GM21447 (cell line): ENCODE results near the gene MBD3L2.
"Not testable (repeated sequence)": the region's sequence is repeated elsewhere in the genome, so short reads cannot be mapped to it uniquely, and the experiment has no call there.

Source experiments
- ATAC-seq: cut with Tn5 transposase; IDR thresholded peaks from one replicate; pipeline ENCODE4 v1.9.1; 2021; ENCODE audit not compliant: unreplicated experiment

The MBD3L2 gene

DNA sequence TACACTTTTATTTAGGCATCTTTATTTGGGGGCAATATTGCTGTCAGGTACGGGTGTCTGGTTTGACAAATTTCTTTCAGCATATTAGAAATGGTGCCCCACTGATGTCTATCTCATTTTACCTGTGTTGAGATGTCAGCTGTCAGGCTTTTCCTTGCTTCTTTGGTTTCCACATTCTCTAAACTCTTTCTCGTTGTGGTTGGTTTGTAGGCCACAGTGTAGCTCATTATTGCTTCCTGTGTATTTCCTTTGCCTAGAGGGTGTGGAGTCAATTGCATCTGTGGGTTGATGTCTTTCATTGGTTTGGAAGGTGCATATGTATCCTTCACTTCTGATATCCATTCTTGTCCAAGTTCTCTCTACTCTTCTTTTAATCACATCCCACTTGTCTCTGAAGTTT is 10.9 kb downstream of the MBD3L2 start:
- ATAC-seq: not testable (repeated sequence)

- ATAC-seq: no peak
Observed at GRCh38 chr19:7063339-7063738, 14.2 kb downstream of the MBD3L2 start.

DNA sequence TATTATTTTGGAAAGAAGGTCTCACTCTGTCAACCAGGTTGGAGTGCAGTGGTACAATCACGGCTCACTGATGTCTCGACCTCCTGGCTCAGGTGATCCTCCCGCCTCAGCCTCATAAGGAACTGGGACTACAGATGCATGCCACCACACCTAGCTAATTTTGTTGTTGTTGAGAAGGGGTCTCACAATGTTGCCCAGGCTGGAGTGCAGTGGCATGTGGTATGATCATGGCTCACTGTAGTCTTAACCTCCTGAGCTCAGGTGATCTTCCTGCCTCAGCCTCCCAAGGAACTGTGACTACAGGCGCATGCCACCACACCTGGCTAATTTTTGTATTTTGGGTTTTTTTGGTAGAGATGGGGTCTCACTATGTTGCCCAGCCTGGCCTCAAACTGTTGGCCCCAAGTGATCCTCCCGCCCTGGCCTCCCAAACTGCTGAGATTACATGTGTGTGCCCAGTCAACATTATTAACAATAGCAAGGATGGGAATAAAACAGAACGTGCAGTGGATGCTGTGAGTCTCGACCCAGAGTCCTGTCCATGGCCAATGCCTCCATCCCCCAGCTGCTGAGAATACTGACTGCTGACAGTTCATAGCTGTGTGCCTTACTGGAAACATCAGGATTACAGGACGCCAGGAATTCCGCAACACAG is 14.8 kb downstream of the MBD3L2 start:
- ATAC-seq: no peak

DNA sequence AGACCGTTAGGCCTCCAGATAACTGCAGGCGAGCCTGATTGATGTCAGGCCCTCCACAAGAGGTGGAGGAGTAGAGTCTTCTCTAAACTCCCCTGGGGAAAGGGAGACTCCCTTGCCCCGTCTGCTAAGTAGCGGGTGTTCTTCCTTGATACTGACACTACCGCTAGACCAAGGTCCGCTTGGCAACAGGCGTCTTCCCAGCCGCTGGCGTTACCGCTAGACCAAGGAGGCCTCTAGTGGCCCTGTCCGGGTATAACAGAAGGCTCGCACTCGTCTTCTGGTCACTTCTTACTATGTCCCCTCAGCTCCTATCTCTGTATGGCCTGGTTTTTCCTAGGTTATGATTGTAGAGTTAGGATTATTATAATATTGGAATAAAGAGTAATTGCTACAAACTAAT is 18.0 kb downstream of the MBD3L2 start:
- ATAC-seq: not testable (repeated sequence)

DNA sequence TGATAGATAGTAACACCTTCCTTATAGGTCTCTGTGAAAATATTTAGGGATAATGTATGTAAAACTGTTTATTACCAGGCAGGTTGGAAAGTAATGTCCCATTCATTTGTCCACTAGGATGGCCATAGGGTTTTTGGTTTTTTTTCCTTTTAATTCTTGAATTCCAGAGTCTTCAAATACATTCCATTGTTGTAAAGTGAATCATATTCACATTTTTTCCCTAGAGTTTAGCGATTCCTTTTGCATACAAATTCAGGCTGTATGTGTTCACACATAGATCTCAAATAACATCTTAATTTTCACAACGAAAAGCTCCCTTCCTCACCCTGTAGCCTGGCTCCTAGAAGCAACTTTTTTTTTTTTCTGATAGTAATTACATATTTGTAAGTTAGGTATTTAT is 18.6 kb downstream of the MBD3L2 start:
- ATAC-seq: no peak

- ATAC-seq: no peak
Observed at GRCh38 chr19:7068599-7068998, 19.5 kb downstream of the MBD3L2 start.

- peak; percentile 92 for ATAC-seq
Observed at GRCh38 chr19:7069042-7069903, 20.2 kb downstream of the MBD3L2 start, which contains the start of gene ZNF557. ZNF557 (plus strand) TSS chr19:7069703; CDS start chr19:7075075, 5,372 bp downstream.

DNA sequence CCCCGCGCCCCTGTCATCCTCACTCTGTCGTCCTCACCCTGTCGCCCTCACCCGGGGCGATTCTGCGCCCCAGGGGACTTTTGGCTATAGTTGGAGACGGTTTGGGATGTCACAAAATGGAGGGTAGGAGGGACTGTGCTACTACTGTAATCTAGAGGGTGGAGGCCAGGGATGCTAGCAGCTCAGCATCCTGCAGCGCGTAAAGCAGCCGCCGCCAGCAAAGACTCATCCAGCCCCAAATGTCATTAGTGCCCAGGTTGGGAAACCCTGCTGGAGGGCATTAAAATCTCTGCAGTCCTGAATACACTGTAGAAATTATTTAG is 20.7 kb downstream of the MBD3L2 start:
- peak; percentile 10 for ATAC-seq

DNA sequence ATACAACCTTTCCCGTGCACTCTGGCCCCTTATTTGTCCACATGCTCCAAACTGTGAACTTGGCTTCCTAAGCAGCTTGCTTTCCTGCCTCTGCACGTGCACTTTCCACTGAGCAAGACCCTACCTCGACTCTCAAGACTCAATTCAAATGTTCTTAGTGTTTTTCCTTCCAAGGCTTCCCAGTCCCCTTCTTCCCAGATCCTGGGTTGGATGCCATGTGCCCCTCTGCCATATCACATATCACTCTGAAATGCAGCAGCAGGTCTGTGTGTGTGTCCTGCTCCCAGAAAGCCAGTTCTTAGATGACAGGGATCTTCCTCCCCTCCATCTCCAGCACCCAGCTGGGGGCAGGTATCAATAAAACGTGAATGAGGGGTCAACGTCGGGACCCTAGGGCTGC is 23.4 kb downstream of the MBD3L2 start:
- no peak for ATAC-seq

DNA sequence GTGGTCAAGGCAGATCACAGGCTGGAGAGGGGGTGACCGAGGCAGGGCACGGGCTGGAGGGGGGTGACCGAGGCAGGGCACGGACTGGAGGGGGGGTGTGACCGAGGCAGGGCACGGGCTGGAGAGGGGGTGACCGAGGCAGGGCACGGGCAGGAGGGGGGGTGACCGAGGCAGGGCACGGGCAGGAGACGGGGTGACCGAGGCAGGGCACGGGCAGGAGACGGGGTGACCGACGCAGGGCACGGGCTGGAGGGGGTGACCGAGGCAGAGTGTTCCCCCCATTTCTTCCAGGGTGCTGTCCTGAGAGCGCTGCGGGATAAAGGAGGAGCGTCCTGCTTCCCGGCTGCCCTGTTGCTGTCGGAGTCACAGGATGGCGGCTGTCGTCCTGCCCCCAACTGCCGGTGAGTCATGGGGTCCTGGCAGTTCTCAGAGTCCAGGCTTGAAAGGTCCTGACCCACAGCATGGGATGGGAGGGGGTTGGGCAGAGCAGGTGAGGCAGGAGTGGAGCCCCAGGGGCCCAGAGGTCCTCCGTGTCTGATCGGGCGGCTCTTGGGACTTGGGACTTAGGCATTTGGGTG is 25.7 kb downstream of the MBD3L2 start:
- no peak for ATAC-seq

DNA sequence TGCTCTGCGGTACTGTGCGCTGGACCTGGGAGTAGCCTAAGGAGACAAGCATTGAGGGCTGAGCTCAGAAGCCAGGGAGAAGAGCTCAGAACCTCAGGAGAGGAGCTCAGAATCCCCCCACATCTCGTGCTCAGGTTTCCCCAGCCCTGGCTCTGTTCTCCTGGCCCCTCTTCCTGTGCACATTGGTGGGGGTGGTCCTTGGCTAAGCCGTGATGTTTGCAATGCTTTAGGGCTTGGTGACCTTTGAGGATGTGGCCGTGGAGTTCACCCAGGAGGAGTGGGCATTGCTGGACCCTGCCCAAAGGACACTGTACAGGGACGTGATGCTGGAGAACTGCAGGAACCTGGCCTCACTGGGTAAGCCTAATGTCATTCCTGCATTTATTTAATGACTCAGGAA is 27.0 kb downstream of the MBD3L2 start:
- ATAC-seq: no peak

DNA sequence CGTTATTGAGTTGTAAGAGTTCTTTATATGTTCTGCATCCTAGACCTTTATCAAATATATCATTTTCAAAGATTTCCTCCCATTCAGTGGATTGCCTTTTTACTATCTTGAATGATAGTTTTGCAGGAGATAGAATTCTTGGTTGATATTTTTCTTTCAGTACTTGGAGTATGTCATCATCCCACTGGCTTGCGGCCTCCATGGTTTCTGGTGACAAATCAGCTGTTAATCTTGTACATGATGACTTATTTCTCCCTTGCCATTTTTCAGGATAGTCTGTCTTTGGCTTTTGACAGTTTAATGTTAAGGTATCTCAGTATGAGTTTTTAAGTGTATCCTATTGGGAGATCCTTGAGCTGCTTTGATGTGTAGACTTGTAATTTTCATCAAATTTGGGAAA is 28.9 kb downstream of the MBD3L2 start:
- no peak for ATAC-seq

DNA sequence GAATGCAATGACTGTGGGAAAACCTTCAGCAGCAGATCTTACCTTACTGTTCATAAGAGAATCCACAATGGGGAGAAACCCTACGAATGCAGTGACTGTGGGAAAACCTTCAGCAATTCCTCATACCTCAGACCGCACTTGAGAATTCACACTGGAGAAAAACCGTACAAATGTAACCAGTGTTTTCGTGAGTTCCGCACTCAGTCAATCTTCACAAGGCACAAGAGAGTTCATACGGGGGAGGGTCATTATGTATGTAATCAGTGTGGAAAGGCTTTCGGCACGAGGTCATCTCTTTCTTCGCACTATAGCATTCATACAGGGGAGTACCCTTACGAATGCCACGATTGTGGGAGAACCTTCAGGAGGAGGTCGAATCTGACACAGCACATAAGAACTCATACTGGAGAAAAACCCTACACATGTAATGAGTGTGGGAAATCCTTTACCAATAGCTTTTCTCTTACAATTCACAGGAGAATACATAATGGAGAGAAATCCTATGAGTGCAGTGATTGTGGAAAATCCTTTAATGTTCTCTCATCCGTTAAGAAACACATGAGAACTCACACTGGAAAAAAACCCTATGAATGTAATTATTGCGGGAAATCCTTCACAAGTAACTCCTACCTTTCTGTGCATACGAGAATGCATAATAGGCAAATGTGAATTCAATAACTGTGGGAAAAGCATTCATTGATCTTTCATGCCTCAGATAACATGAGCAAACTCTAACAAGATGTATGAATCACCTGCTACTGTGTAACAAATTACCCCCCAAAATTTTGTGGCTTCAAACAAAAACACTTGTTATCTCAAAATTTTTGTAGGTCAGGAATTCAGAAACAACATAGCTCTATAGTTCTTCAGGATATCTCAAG is 34.2 kb downstream of the MBD3L2 start:
- no peak for ATAC-seq

DNA sequence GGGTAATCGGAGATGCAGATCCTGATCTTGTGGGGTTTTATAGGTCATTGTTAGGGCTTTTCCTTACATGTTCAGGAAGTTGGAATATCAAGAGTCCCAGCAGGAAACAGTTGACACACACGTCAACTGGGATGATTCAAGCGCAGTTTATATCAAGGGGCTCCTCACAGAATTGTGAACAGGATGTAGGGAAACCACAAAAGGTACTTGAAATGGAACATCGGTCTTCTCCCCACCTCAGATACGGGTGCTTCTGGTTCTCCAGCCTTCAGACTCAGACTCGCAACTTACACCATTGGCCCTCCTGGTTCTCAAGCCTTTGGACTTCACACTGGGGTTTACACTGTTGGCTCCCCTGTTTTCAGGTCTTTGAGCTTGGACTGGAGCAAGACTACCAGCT is 39.9 kb downstream of the MBD3L2 start:
- ATAC-seq: no peak

- no peak for ATAC-seq
Observed at GRCh38 chr19:7098096-7098495, 49.0 kb downstream of the MBD3L2 start.

DNA sequence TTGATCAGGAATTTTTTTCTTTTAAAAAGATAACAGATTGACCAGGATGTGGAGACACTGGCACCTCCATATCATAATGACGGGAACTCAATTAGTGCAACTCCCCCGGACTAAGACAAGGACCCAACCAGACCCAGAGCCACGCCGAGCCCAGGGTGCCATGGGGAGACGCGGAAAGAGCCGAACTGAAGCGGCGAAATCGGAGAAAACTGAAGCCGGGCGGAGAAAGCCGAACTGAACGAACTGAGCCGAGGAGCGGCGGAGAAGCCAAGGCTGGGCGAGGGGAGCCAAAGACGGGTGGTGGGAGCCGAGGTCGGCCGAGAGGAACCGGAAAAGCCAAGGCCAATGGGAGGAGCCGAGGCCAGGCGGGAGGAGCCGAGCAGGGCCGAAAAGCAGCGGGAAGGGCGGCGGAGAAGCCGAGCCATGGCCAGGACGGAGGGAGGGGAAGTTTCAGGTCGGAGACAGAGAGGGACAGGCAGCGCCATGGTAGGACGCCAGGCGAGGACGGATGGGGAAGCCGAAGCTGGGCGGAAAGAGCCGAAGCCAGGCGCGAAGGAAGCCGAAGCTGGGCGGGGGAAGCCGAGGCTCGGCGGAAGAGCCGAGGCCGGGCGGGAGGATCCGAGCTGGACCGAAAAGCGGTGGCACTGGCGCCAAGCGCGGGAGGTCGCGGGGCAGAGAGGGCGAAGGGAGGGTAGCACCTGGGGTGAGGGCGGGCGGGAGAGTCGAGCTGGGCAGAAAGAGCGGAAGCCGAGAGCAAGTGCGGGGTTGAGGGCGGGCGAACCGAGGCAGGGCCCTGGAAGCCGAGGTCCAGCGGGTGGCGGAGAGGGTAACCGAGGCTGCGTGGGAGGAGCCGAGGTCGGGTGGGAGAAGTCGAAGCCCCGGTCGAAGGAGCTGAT is 49.8 kb downstream of the MBD3L2 start:
- peak; percentile 68 for ATAC-seq

GRCh38 chr19:7099597-7099921 is 50.4 kb downstream of the MBD3L2 start:
- ATAC-seq: peak; percentile 64
